ENCODE measurements around the gene TMEM72. TPM values are rescaled to one million over a fixed set of nuclear protein-coding genes. Genes with fewer than 3 reads are reported as not detected.

TMEM72 gene
- total and polyA plus RNA-seq, 2 of the 13 experiments (the other 11 are each of a cell fraction or from before 2014, with no cell fraction given): 0.04 TPM; not detected in 1

GRCh38 chr10:44939691-44940401 is 28.7 kb downstream of the TMEM72 start (continued):
- TF ChIP-seq ATF4 (CRISPR knock-in tag; IDR thresholded peaks at IDR 0.05) (peak in 1 of 2 experiments; percentile 45; a peak in 1 of 4 replicates), PPARG (CRISPR knock-in tag; conservative IDR thresholded peaks at IDR 0.05) (peak; percentile 49; the same call in 1 of the 2 replicates), HDAC1 (CRISPR knock-in tag; IDR thresholded peaks at IDR 0.05) (no peak), ZNF580 (CRISPR knock-in tag; IDR thresholded peaks at IDR 0.05; ENCODE audit: borderline replicate concordance, low read depth) (no peak), NFYB (CRISPR knock-in tag; IDR thresholded peaks at IDR 0.05) (no peak), CREM (IDR thresholded peaks at IDR 0.05) (peak; percentile 60; the same call in 1 of the 2 replicates), CREM (CRISPR knock-in tag; IDR thresholded peaks at IDR 0.05) (no peak), ZNF441 (CRISPR knock-in tag; IDR thresholded peaks at IDR 0.05; ENCODE audit: borderline replicate concordance) (no peak), HOXD1 (CRISPR knock-in tag; IDR thresholded peaks at IDR 0.05) (0 out of 2 replicates have a peak, but pooled peaks have one; percentile 57), SAP130 (CRISPR knock-in tag; IDR thresholded peaks at IDR 0.05; ENCODE audit: low read depth) (peak; percentile 75), HNF1A (IDR thresholded peaks at IDR 0.05; ENCODE audit: low read depth) (peak; percentile 95), HNF1A (CRISPR knock-in tag; IDR thresholded peaks at IDR 0.05; ENCODE audit: borderline replicate concordance) (peak; percentile 98), ZNF30 (CRISPR knock-in tag; IDR thresholded peaks at IDR 0.05) (no peak), ZNF766 (CRISPR knock-in tag; IDR thresholded peaks at IDR 0.05; ENCODE audit: borderline replicate concordance) (peak; percentile 86), FOXP1 (IDR thresholded peaks at IDR 0.05) (no peak), FOXP1 (CRISPR knock-in tag; IDR thresholded peaks at IDR 0.05) (peak; percentile 91), ZFP1 (CRISPR knock-in tag; IDR thresholded peaks at IDR 0.05) (peak; percentile 60; the same call in 1 of the 2 replicates), CBFB (CRISPR knock-in tag; IDR thresholded peaks at IDR 0.05) (0 out of 2 replicates have a peak, but pooled peaks have one; percentile 36), NR2C2 (CRISPR knock-in tag; IDR thresholded peaks at IDR 0.05; ENCODE audit: borderline replicate concordance) (peak; percentile 24; the same call in 1 of the 2 replicates), SOX6 (IDR thresholded peaks at IDR 0.05) (no peak), SOX6 (CRISPR knock-in tag; IDR thresholded peaks at IDR 0.05) (peak; percentile 88), DPF2 (CRISPR knock-in tag; IDR thresholded peaks at IDR 0.05; ENCODE audit: borderline replicate concordance, low read depth) (peak; percentile 71; the same call in 1 of the 2 replicates), NRL (CRISPR knock-in tag; IDR thresholded peaks at IDR 0.05; ENCODE audit: borderline replicate concordance) (no peak)
